GM06990 (cell line): ENCODE results near the gene GALNT15.

Experiments used
- DNase-seq: peaks from one replicate; pipeline ENCODE4 v3.0.0-alpha.2; 2011; ENCODE audit not compliant: insufficient read length; ENCODE audit errors: extremely low read depth
- H3K27me3 ChIP-seq: replicated peaks from 2 replicates; pipeline ENCODE4 v1.6.0; 2011; ENCODE audit warnings: low read length; ENCODE audit not compliant: control insufficient read depth, insufficient read depth
- H3K36me3 ChIP-seq: 2 replicates; pipeline ENCODE4 v1.5.1; 2011; ENCODE audit warnings: low read length; ENCODE audit not compliant: control insufficient read depth, insufficient read depth
- H3K4me3 ChIP-seq: replicated peaks from 2 replicates; pipeline ENCODE4 v1.5.1; 2011; ENCODE audit warnings: low read depth, mild to moderate bottlenecking, control low read depth, low read length
- TF ChIP-seq, protein P1 (sequence below): IDR thresholded peaks from 2 replicates; pipeline ENCODE4 v1.5.1; 2011; ENCODE audit warnings: low read length, control low read depth, mild to moderate bottlenecking, inconsistent platforms; ENCODE audit not compliant: insufficient read depth, poor library complexity, severe bottlenecking

Gene GALNT15

DNA sequence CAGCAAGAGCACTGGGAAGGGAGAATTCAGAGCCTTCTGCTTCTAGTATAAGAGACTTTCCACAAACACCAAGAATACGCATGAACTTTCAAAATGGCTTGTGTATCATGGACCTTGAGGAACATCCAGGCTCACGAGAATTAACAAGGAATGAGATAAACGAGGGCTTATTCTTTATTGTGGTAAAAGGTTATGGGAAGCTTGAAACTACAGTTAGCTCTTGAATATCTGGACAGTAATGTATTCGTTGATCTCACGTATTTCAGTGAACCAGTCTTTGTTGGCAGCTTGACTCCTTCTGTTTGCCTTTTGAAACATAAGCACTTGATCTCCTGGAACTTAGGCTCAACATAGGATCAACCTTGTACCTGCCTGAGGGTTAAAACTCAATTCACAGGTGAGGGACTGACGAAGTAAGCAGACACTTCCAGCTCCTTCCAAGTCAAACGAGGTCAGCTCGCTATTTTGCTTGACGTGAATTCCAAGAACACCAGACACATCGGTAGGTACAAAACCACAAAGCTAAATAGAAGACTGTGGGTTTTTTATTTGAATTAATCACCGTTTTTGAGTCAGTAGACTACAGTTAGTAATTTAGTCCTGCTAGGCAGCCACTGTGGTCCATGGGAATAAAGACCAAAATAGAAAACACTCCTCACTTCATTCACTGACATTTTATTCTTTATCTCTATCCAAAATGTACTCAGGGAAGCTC is 30.8 kb downstream of the GALNT15 start:
- DNase-seq = no peak
- no peaks in the 10 kb centered on the region for H3K36me3 ChIP-seq
- H3K27me3 ChIP-seq = peaks cover 2% of the 10 kb centered on the region
- TF ChIP-seq, protein P1, sequence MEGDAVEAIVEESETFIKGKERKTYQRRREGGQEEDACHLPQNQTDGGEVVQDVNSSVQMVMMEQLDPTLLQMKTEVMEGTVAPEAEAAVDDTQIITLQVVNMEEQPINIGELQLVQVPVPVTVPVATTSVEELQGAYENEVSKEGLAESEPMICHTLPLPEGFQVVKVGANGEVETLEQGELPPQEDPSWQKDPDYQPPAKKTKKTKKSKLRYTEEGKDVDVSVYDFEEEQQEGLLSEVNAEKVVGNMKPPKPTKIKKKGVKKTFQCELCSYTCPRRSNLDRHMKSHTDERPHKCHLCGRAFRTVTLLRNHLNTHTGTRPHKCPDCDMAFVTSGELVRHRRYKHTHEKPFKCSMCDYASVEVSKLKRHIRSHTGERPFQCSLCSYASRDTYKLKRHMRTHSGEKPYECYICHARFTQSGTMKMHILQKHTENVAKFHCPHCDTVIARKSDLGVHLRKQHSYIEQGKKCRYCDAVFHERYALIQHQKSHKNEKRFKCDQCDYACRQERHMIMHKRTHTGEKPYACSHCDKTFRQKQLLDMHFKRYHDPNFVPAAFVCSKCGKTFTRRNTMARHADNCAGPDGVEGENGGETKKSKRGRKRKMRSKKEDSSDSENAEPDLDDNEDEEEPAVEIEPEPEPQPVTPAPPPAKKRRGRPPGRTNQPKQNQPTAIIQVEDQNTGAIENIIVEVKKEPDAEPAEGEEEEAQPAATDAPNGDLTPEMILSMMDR = no peak
- no peak overlapping the region for H3K4me3 ChIP-seq

DNA sequence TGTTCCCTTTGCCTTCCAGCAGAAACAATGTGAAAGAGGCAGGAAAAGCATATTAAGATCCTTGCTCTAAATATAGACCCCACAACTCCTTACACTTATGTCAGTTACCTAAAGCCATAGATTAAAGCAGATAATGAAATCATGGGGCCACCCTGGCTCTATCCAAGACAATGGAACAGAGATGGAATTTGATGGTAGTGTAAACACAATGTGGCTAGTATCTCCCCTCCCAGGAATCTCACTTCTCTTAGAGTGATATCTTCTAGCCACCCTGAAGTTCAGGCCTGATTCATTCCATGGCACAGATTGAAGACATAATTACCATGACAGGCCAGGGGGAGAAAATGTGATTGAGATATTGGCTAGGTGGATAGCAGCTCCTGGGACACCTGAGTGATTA is 32.6 kb downstream of the GALNT15 start:
- Histone ChIP-seq H3K27me3 (peaks cover 3% of the 10 kb centered on the region), H3K36me3 (no peaks in the 10 kb centered on the region), H3K4me3 (no peak overlapping the region)
- no peak for DNase-seq
- TF ChIP-seq, protein P1 = no peak

DNA sequence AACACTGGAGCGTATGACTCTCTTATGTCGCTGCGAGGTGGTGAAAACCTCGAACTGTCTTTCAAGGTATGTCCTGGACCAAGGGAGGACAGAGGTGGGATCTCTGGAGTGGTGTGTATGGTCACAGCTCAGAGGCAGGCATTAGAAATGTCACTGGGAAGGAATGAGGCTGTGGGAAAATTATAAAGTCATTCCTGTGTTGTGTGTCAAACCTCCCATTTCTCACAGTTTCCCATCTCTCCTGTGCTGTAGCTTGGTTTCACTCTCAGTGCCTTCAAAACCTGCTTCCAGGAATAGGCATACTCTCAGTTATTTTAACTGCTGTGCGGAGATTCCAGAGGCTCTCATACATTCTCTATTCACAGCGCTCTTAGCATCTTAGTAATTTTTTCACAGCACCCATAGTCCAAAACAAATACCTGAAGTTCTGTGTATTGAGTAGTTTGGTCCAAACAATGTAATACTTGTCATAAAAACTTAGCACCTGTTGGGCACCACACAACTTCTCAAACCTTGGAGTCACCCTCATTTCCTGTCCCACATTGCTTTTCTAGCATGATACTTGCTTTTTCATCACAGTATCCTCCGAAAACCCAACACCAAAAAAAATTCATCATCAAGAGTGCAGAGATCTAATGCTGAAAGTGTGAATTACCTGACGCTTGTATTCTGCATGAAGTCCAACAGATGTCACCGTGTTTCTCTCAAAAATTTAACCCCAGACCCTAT is 36.9 kb downstream of the GALNT15 start:
- Histone ChIP-seq H3K27me3 (0 out of 2 replicates have a peak, but pooled peaks cover 1% of the 10 kb centered on the region), H3K36me3 (no peaks in the 10 kb centered on the region), H3K4me3 (no peak overlapping the region)
- DNase-seq = no peak
- TF ChIP-seq, protein P1 = no peak

DNA sequence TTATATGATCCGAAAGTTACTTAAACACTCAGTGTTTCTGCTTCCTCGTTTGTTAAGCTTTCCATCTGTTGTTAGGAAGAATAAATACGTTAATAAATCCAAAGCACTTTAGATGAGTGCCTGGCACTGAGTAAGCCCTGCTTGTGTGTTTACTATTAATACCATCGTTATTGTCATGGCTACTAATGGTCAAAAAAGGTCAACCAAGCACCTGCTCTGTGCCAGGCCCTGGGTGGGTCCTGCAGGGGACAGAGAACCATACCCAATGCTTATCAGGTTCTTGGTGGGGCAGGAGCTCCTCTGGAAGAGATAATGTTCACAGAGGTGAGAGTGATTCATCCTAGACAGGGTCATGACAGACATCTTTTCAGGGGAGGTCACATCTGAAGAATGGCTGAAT is 39.9 kb downstream of the GALNT15 start:
- TF ChIP-seq, protein P1 = no peak
- no peak for DNase-seq
- no peak overlapping the region for H3K4me3 ChIP-seq
- H3K36me3 ChIP-seq = no peaks in the 10 kb centered on the region
- H3K27me3 ChIP-seq = peaks cover 1% of the 10 kb centered on the region; the same call in 1 of the 2 replicates

DNA sequence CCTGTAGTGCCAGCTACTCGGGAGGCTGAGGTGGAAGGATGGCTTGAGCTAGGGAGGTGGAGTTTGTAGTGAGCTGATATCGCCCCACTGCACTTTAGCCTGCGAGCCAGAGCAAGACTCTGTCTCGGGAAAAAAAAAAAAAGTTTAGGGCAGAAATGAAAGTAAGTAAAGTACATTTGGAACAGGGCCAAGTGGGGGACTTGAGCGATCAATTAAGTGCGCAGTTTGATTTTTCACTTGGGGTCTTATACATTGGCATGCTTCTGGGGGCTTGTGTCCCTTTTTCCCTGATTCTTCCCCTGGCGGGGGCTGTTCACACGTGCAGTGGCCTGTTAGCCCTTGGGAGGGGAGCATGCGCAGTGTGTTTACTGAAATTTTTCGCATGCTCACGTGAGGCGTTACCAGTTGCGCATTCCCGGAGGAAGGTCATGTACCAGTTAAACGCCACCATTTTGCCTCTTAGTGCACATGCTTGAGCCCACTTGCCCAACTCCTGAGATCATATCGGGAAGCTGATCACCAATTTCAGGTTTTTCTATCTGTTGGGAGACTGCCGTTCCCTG is 42.0 kb downstream of the GALNT15 start:
- Histone ChIP-seq H3K27me3 (no peaks in the 10 kb centered on the region; the same call in 1 of the 2 replicates), H3K4me3 (no peak overlapping the region), H3K36me3 (no peaks in the 10 kb centered on the region)
- no peak for DNase-seq
- TF ChIP-seq, protein P1 = no peak
